ENCODE measurements around the gene IL4R. TPM values are rescaled to one million over a fixed set of nuclear protein-coding genes. Genes with fewer than 3 reads are reported as not detected.

The IL4R gene
- total and polyA plus RNA-seq, 12 donors, result 5.0 to 28.9 (median 9.9) TPM

- Histone ChIP-seq H3K27me3 (peaks cover 0 to 35% (median 14%) of the 10 kb centered on the region in 7 donors), H3K27ac (peak overlapping the region in 1 of 10 donors; percentile 12), H3K4me1 (peaks cover 4 to 57% (median 12%) of the 10 kb centered on the region in 9 donors), H3K36me3 (no peaks in the 10 kb centered on the region), H3K4me3 (no peak overlapping the region), H3K9me3 (peaks cover 0 to 10% (median 0%) of the 10 kb centered on the region in 11 donors)
- TF ChIP-seq, protein P1, sequence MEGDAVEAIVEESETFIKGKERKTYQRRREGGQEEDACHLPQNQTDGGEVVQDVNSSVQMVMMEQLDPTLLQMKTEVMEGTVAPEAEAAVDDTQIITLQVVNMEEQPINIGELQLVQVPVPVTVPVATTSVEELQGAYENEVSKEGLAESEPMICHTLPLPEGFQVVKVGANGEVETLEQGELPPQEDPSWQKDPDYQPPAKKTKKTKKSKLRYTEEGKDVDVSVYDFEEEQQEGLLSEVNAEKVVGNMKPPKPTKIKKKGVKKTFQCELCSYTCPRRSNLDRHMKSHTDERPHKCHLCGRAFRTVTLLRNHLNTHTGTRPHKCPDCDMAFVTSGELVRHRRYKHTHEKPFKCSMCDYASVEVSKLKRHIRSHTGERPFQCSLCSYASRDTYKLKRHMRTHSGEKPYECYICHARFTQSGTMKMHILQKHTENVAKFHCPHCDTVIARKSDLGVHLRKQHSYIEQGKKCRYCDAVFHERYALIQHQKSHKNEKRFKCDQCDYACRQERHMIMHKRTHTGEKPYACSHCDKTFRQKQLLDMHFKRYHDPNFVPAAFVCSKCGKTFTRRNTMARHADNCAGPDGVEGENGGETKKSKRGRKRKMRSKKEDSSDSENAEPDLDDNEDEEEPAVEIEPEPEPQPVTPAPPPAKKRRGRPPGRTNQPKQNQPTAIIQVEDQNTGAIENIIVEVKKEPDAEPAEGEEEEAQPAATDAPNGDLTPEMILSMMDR (IDR thresholded peaks at IDR 0.05), result no peak
- intact Hi-C loops (cut with DNase I), result no loop called here
- ATAC-seq (no peak), DNase-seq (no peak)
- 43 to 48% methylated on average over 11 of the region's 11 CpGs for WGBS, 2 donors
Measured at GRCh38 chr16:27400751-27401620, 87.2 kb downstream of the IL4R start.

- Histone ChIP-seq H3K36me3 (no peaks in the 10 kb centered on the region), H3K9me3 (peaks cover 0 to 3% (median 0%) of the 10 kb centered on the region in 11 donors), H3K27ac (peak within 1 kb of the TSS in 1 of 10 donors; percentile 82), H3K4me3 (peak within 1 kb of the TSS in 4 of 10 donors; percentile 8 to 55 (median 20)), H3K27me3 (peaks cover 0 to 42% (median 14%) of the 10 kb centered on the region in 7 donors), H3K4me1 (peaks cover 4 to 63% (median 12%) of the 10 kb centered on the region in 9 donors)
- ATAC-seq (peak; percentile 81 to 91 (median 85)), DNase-seq (peak; percentile 61 to 73)
- intact Hi-C loops (cut with DNase I), result no loop called here
- 15 to 18% methylated on average over 22 to 23 of the region's 23 CpGs for WGBS, 2 donors
- TF ChIP-seq, protein P1 (IDR thresholded peaks at IDR 0.05), result no peak
Measured at GRCh38 chr16:27401768-27402568, 88.2 kb downstream of the IL4R start, which contains the start of gene IL21R. TSS of gene IL21R (plus strand) at chr16:27402174. CDS start at chr16:27430072, 27,898 bp downstream.

- no peaks in the 10 kb centered on the region for H3K9me3 ChIP-seq
- ATAC-seq (no peak), DNase-seq (no peak)
- 61 to 64% methylated on average over 8 of the region's 8 CpGs for WGBS, 2 donors
- peak overlapping the region in 4 of 10 donors; percentile 8 to 55 (median 20) for H3K4me3 ChIP-seq
- peaks cover 0 to 42% (median 14%) of the 10 kb centered on the region in 7 donors for H3K27me3 ChIP-seq
- TF ChIP-seq, protein P1 (IDR thresholded peaks at IDR 0.05), result no peak
- peak overlapping the region in 1 of 10 donors; percentile 82 for H3K27ac ChIP-seq
- intact Hi-C loops (cut with DNase I), result no loop called here
- H3K36me3 ChIP-seq, result no peaks in the 10 kb centered on the region
- H3K4me1 ChIP-seq, result peaks cover 4 to 66% (median 12%) of the 10 kb centered on the region in 9 donors
Measured at GRCh38 chr16:27402569-27402963, 88.8 kb downstream of the IL4R start.
